Activated B cell treated with CpG ODN at 0.5 μM for 24 hours (primary cell): ENCODE data around the gene TTLL12. TPM values are rescaled to one million over a fixed set of nuclear protein-coding genes. Genes with fewer than 3 reads are reported as not detected.

Experiments
- ATAC-seq: fragments of 200-7000 bp; cut with Tn5 transposase; one replicate; pipeline ENCODE4 v1.10.0; 2021; ENCODE audit warnings: low read depth, mild to moderate bottlenecking, moderate library complexity
- CTCF ChIA-PET: fragments of 350-600 bp; sonication (Branson Sonifier 250); formaldehyde crosslinking; loops from one replicate; lab custom pipeline; 2021; ENCODE audit warnings: antibody characterized with exemption; lab: Charles Lee
- POLR2A ChIA-PET: fragments of 350-600 bp; sonication (Branson Sonifier 250); formaldehyde crosslinking; loops from one replicate; lab custom pipeline; 2021; ENCODE audit warnings: antibody characterized with exemption; lab: Charles Lee
- DNase-seq: peaks from one replicate; pipeline ENCODE4 v3.0.0; 2022
- H3K27ac Mint-ChIP-seq: one replicate; pipeline ENCODE4 v1.8.0; 2020; ENCODE audit warnings: mixed read lengths
- H3K27me3 Mint-ChIP-seq: one replicate; pipeline ENCODE4 v1.8.0; 2021; ENCODE audit warnings: mixed read lengths
- H3K36me3 Mint-ChIP-seq: one replicate; pipeline ENCODE4 v1.8.0; 2021; ENCODE audit warnings: low read depth, mixed read lengths
- H3K4me1 Mint-ChIP-seq: one replicate; pipeline ENCODE4 v1.8.0; 2021; ENCODE audit warnings: mixed read lengths
- H3K4me3 Mint-ChIP-seq: one replicate; pipeline ENCODE4 v1.8.0; 2020; ENCODE audit warnings: mild to moderate bottlenecking, mixed read lengths
- H3K9me3 Mint-ChIP-seq: one replicate; pipeline ENCODE4 v1.8.0; 2020; ENCODE audit warnings: mixed read lengths
- CTCF ChIP-seq: fragments of 200-600 bp; IDR thresholded peaks from one replicate; pipeline ENCODE4 v1.8.0; 2022; ENCODE audit warnings: antibody characterized with exemption, mild to moderate bottlenecking
- intact Hi-C: fragments of 100-400 bp; cut with micrococcal nuclease; formaldehyde crosslinking; loops from one replicate; pipeline ENCODE4 v1.15.1; 2024
- total RNA-seq: library from RNA; stranded (reverse); gene quantifications from 2 replicates; pipeline ENCODE4 v1.2.3, GENCODE V29; 2022

The TTLL12 gene
- total RNA-seq, 1 donor from 2014 or later = 31.5 TPM

DNA sequence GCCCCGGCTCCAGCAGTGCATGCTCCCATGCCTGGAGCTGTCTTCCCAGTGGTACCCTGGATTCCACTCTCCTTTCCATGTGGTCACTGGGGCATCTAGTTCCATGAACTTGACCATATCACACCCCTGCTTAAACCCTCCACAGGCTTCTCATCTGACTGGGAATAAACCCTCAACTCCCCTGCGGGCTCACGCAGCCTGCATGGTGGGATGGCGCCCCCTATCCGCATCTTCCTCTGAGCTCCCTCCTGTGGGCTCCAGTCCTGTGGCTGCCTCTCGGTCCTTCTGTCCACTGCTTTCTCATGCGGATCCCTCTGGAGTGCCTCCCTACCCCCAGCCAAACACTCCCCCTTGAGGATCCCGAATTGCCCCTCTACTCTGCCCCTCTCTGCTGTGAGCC lies 41.4 kb upstream of the TTLL12 start:
- ChIA-PET POLR2A (no interaction called here), CTCF (interaction anchor here (0.9 to 5.1 kb wide), 3 partner anchors 38 to 118 kb away, joined by 3 to 45 read pairs (median 4); no protein-coding TSS in a partner anchor)
- Mint-ChIP-seq H3K27ac (no peak overlapping the region), H3K9me3 (no peaks in the 10 kb centered on the region), H3K27me3 (peaks cover 7% of the 10 kb centered on the region), H3K36me3 (no peaks in the 10 kb centered on the region), H3K4me1 (peaks cover 5% of the 10 kb centered on the region), H3K4me3 (no peak overlapping the region)
- DNase-seq = no peak
- ATAC-seq = no peak
- intact Hi-C loops = no loop called here
- TF ChIP-seq CTCF = no peak

DNA sequence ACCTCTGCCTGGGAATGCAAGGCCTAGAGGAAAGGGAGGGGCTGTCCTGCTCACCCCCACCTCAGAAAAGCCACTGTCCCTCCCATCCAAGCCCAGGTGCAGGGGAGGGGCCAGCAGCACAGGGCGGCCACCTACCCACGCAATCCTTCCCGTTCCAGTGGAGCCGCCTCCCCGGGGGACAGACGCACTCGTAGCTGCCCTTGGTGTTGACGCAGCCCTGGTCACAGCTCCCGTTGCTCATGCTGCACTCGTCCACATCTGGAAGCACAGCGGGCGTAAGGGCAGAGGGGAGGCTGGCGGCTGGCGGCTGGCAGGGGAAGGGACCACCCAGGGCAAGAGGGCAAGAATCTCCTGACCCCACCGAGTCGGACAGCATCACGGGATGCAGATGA lies 40.3 kb upstream of the TTLL12 start:
- ChIA-PET POLR2A (no interaction called here), CTCF (interaction anchor here (0.9 kb wide), 1 partner anchor 119 kb away, joined by 4 read pairs; no protein-coding TSS in a partner anchor)
- Mint-ChIP-seq H3K4me1 (peaks cover 5% of the 10 kb centered on the region), H3K36me3 (no peaks in the 10 kb centered on the region), H3K4me3 (no peak overlapping the region), H3K27me3 (peaks cover 7% of the 10 kb centered on the region), H3K9me3 (no peaks in the 10 kb centered on the region), H3K27ac (no peak overlapping the region)
- no peak for TF ChIP-seq CTCF
- DNase-seq (no peak), ATAC-seq (no peak)
- intact Hi-C loops = no loop called here

- POLR2A ChIA-PET = no interaction called here
- no peak overlapping the region for H3K27ac Mint-ChIP-seq
- intact Hi-C loops = no loop called here
- H3K9me3 Mint-ChIP-seq = no peaks in the 10 kb centered on the region
- no peak for TF ChIP-seq CTCF
- DNase-seq (no peak), ATAC-seq (no peak)
- H3K36me3 Mint-ChIP-seq = no peaks in the 10 kb centered on the region
- peaks cover 7% of the 10 kb centered on the region for H3K27me3 Mint-ChIP-seq
- CTCF ChIA-PET = no interaction called here
- peaks cover 5% of the 10 kb centered on the region for H3K4me1 Mint-ChIP-seq
- no peak overlapping the region for H3K4me3 Mint-ChIP-seq
These were observed 39.7 kb upstream of the TTLL12 start for GRCh38 chr22:43226377-43227238.

GRCh38 chr22:43225609-43226008 lies 38.7 kb upstream of the TTLL12 start:
- no peaks in the 10 kb centered on the region for H3K36me3 Mint-ChIP-seq
- POLR2A ChIA-PET = no interaction called here
- no peak for DNase-seq

More at GRCh38 chr22:43225609-43226008, 38.7 kb upstream of the TTLL12 start:
- Mint-ChIP-seq H3K27me3 (peaks cover 3% of the 10 kb centered on the region), H3K4me3 (no peak overlapping the region), H3K27ac (no peak overlapping the region), H3K4me1 (no peaks in the 10 kb centered on the region), H3K9me3 (no peaks in the 10 kb centered on the region)
- CTCF ChIA-PET = no interaction called here
- TF ChIP-seq CTCF = no peak
- intact Hi-C loops = no loop called here
- ATAC-seq = no peak
